Breast epithelium (tissue), 3 donors: ENCODE results near the gene KASH5.

Source experiments
- POLR2A ChIP-seq: fragments of 450-650 bp; IDR thresholded peaks from one replicate; pipeline ENCODE4 v1.6.1; 2016; ENCODE audit warnings: antibody characterized with exemption, mild to moderate bottlenecking, moderate library complexity
- POLR2AphosphoS5 ChIP-seq, 3 donors: sonication (generic); formaldehyde crosslinking; IDR thresholded peaks; one replicate each; pipeline ENCODE4 v1.6.1; 2017; ENCODE audit warnings: antibody characterized with exemption in 3 of 3
- TF ChIP-seq, protein P1 (sequence below), 3 donors: fragments of 450-650 bp; IDR thresholded peaks; one replicate each; pipeline ENCODE4 v1.5.1; 2016 to 2017; ENCODE audit warnings: antibody characterized with exemption in 3 of 3, mild to moderate bottlenecking in 3 of 3, moderate library complexity in 3 of 3

DNA sequence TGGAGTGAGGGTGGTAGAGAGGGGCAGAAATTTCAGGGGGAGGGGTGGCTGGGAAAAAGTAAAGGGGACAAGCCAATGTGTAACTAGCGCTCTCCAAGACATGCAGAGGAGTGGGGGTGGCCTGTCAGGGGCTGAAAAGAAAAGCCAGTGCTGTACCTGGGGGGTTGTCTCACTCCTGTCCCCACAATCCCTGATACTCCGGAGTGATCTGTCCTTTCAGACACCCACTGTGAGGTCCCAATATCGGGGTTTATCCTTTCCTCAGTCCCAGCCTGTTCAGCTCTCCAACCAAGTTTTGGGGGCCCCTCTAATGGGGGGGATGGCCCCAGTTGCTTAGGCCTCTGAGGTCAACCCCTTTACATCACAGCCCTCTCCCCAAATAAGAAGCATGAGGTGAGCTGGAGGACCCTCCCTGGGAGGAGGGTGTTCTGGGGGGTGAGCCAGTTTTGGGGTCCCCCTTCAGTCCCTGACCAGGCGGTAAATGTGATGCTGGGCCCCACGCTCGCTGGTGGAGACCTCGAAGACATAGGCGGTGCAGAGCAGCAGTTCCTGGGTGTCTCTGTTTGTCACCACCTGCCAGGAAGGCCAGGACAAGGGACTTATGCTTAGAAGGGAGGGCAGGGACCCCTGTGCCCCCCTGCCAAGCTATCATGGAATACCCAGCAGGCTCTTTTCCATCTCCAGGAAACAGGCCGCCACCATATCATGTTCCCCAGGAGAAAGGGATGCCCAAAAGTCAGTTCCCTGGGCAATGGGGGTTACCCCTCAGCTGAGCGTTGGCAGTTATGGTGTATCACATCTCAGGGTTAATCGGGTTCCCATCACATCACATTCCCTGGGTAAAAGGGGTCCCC, 47.0 kb upstream of the KASH5 start:
- TF ChIP-seq POLR2A (no peak), POLR2AphosphoS5 (IDR thresholded peaks at IDR 0.05) (no peak)
- TF ChIP-seq, protein P1, sequence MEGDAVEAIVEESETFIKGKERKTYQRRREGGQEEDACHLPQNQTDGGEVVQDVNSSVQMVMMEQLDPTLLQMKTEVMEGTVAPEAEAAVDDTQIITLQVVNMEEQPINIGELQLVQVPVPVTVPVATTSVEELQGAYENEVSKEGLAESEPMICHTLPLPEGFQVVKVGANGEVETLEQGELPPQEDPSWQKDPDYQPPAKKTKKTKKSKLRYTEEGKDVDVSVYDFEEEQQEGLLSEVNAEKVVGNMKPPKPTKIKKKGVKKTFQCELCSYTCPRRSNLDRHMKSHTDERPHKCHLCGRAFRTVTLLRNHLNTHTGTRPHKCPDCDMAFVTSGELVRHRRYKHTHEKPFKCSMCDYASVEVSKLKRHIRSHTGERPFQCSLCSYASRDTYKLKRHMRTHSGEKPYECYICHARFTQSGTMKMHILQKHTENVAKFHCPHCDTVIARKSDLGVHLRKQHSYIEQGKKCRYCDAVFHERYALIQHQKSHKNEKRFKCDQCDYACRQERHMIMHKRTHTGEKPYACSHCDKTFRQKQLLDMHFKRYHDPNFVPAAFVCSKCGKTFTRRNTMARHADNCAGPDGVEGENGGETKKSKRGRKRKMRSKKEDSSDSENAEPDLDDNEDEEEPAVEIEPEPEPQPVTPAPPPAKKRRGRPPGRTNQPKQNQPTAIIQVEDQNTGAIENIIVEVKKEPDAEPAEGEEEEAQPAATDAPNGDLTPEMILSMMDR (IDR thresholded peaks at IDR 0.05): no peak
